CD4-positive, alpha-beta T cell treated with Interferon gamma for 1 hour (primary cell): ENCODE data around the gene STIL.

Source experiments
- DNase-seq: peaks from one replicate; pipeline ENCODE4 v3.0.0-alpha.2; 2020

Gene STIL

GRCh38 chr1:47232187-47232874 lies 81.6 kb downstream of the STIL start, which contains the start of gene TAL1:
Gene TAL1, minus strand, starts transcription at chr1:47232225. Its CDS starts 6,337 bp downstream, at chr1:47225888.
- no peak for DNase-seq

- DNase-seq: peak; percentile 31
Observed at GRCh38 chr1:47231301-47232186, 82.4 kb downstream of the STIL start.

DNA sequence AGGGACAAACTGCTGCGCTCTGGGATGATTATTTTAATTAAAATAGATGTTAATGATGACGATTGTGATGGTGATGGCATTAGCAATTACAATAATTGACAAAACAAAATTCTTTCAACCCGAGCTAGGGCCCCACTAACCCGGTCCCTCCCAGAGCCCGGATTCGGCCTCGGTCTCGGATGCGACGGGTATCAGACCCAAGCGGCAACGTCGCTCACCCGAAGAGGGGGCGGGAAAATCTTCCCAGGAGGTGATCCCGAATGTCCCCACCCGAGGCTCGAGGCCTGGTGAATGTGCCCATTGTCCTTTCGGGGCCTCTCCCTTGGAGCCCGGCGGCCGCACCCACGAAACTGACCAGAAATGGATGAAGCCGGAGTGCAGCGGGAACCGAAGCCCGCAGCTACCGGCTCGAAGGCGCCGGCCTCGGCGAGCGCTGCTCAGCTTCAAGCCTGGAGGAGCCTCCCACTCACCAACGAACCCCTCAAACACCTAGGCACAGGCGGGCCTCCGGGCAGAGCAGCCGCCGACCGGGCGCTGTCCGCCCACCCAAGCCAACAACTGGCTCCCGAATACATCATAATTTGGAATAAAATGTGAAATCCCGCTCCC lies 83.2 kb downstream of the STIL start:
- DNase-seq: no peak

GRCh38 chr1:47229886-47230691 lies 83.9 kb downstream of the STIL start:
- no peak for DNase-seq

GRCh38 chr1:47229031-47229885 lies 84.7 kb downstream of the STIL start:
- DNase-seq: no peak

DNA sequence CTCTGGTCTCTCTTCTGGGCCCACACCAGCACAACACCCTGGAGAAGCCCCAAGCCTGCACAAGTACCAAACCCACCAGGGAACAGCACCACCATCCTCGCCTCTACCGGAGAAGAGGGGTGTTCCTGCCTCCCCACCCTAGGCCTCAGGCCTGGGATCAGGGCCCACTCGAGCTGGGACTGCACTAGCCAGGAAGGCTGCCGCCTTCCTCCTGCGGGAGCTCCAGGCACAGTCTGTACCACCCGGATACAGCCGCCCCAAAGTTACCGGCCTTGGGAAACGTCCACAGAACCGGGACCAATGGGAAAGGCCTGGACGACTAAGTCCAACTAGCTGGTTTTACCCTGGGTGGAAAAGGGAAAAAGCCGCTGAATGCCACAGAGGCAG lies 85.3 kb downstream of the STIL start:
- DNase-seq: no peak

GRCh38 chr1:47227341-47228232 lies 86.4 kb downstream of the STIL start:
- DNase-seq: no peak

DNA sequence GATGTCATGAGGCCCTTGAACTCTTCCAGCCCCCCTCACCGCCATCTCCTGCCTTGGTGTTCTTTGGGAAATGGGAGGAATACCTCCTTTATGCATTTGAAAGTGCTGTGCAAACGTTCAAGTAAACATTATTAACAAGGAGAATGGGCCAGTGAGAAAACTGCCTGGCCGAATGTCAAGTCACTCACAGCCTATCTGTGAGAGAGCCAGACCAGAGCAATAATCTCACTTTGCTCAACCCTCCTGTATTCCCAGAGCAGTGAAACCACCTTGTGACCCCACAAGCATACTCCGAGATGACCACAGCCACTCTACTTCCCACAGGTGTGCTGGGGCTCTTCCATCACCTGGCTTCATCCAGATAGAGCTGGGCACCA lies 87.1 kb downstream of the STIL start:
- no peak for DNase-seq

- DNase-seq: no peak
Observed at GRCh38 chr1:47226121-47226838, 87.7 kb downstream of the STIL start.

GRCh38 chr1:47225430-47226100 lies 88.4 kb downstream of the STIL start:
- no peak for DNase-seq

DNA sequence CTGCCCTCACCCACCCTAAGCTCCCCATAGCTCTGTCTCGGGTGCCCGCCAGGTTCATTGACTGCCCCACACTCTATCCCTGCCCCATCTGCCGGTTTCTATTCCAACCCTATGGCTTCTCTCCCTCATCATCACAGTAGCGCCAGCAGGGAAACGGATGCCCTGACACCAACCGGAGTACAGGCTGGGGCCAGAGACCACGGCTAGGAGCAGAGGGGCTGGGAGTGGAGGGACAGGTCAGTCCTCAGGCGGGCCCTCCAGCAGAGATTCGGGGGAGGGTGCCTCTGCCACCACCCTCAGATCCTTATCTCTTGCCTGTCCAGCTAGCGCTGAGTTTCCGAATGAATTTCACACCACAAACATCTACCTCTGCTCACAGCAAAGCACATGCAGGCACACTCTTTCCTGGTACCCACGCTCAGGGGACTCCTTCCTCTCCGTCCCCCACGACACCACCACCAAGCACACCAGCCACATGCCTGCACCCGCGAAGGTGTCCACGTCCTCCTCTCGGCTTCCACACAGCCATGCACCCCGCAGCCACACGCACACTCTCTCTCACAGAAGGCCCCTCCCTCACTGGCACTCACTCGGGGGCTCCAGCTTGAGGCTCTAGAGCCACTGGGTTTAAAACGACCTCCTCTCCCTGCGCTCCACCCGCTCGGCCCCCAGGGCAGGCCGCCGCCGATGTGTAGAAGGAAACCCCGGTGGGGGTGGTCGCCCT lies 89.1 kb downstream of the STIL start:
- no peak for DNase-seq

- no peak for DNase-seq
Observed at GRCh38 chr1:47223921-47224675, 89.8 kb downstream of the STIL start.

DNA sequence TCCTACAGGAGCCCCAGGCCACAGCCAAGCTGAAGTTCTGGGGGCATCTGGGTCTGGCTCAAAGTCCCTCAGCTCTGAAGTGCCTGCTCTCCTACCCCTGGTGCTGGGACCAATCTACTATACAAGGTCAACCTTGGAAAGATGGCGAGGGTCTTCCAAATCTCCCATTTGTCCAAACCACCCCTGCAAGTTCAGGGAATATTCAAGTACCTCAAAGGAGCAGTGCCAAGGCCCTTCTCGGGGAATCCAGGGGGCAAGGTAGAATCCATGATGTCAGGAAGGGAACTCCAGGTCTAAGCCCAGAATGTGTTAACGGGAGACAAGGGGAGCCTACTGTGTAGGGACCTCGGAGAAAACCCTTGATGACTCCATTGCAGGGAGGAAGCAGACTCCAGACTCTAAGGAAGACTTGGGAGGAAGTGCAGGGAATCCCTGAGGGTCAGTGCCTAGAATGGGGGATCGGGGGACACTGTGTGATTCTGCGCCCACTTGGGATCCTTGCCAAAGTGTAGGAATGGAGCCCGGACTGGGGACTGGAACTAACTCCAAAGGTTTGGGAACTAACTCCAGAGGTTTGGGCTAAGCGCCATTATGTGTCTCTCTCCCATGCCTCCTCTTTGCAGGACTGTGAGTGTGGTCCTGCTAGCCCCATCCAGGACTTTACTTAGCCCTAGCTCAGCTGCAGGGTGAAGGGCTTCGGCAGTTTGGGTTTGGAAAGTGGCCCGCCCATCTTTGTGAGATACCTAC lies 90.6 kb downstream of the STIL start:
- no peak for DNase-seq

- no peak for DNase-seq
Observed at GRCh38 chr1:47222476-47222875, 91.5 kb downstream of the STIL start.

DNA sequence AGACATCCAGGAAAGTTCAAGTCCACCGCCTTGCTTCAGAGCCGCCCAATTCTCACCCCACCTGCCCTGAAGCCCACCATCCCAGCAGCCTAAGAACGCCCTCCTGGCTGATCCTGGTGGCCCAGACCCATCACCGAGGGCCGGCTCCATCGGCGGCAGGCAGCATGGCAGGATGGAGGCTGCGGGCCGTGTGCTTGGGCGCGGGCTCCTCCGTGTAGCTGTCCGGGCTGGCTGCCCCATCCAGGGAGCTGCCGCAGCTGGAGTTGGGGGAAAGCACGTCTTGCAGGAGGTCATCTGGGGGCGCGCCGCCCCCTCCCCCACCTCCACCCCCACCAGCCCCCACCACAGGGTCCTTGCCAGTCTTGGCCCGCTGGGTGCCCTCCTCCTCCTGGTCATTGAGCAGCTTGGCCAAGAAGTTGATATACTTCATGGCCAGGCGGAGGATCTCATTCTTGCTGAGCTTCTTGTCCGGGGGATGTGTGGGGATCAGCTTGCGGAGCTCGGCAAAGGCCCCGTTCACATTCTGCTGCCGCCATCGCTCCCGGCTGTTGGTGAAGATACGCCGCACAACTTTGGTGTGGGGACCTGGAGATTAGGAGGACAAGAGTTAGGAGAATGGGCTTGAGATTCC lies 94.2 kb downstream of the STIL start:
- DNase-seq: no peak

DNA sequence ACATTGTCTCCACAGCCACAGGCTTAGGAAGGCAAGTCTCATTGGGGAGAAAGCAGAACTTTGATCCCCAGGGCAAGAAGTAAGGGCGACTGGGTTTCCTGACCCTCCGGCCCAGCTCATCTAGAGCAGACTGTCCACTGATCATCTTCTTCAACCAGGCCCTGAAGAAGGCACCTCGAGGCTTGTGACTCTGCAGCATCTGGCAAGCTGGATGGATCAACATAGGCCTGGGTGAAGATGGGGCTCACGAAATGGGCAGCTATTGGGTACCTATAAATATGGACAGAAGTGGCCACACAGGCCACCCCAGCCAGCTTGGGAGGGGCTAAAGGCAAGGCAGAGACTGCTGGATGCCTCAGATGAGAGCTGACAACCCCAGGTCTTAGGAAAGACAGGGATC lies 94.9 kb downstream of the STIL start:
- DNase-seq: no peak
